ENCODE results near the gene TOM1L1. TPM values are rescaled to one million over a fixed set of nuclear protein-coding genes. Genes with fewer than 3 reads are reported as not detected.
"Not testable (repeated sequence)": the region's sequence is repeated elsewhere in the genome, so short reads cannot be mapped to it uniquely, and the experiment has no call there.

Gene TOM1L1, protein sequence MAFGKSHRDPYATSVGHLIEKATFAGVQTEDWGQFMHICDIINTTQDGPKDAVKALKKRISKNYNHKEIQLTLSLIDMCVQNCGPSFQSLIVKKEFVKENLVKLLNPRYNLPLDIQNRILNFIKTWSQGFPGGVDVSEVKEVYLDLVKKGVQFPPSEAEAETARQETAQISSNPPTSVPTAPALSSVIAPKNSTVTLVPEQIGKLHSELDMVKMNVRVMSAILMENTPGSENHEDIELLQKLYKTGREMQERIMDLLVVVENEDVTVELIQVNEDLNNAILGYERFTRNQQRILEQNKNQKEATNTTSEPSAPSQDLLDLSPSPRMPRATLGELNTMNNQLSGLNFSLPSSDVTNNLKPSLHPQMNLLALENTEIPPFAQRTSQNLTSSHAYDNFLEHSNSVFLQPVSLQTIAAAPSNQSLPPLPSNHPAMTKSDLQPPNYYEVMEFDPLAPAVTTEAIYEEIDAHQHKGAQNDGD
- total RNA-seq = 0.13 TPM in 1 of 2 replicates, not detected in the other

DNA sequence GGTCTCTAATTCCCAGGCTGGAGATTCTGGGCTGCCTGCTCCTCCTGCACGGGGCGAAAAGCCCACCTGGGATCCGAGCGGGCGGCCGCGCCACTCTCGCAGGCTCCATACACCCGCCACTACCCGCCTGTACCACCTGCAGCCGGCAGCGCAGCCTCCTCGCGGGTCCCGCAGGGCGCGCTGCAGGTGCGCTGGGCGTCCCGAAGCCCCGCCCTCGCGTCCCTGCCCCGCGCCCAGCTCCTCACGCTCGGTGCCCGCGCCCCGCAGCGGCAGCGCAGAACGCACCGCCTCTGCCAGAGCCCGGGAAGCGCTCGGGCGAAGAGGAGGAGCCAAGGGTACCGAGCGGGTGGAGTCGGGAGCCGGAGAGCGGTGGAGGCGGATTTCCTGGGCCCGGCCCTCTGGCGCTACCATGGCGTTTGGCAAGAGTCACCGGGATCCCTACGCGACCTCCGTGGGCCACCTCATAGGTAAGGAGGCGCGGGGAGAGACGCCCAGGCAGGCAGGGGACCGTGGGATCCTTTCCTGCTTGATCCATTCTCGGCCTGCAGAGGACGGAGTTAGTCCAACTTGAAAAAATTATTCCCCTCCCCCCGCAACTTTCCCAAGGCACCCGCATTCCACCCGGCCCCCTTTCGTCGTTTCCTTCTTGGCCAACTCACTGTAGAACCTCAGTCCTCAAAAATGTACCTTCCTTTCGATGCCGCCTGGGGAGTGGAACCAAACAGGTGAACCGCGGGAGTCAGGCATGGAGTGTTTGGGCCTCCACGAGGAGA, at the start of gene TOM1L1:
Gene TOM1L1, plus strand, starts transcription at position 396 of the 773 bp plus-strand sequence. Its CDS starts 14 bp downstream, at position 410.
- DNase-seq (ENCODE audit: low read depth in 2 of 2) = peak in 1 of 2 donors; percentile 1

DNA sequence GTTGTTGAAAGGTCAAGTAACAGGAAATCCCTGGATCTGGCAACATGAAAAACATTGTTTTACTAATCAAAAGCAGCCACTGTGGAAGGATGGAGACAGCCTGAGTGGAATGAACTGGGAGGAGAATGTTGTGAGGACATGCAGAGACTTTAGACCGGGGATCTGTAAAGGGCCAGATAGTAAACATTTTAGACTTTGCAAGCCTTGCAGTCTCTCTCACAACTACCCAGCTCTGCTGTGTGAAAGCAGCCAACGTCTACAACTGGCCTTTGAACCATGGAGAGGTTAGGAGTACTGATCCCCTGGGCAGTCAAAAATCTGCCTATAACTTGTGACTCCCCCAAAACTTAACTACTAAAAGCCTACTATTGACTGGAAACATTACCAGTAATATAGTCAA, 41.5 kb upstream of the TOM1L1 start:
- no peak for DNase-seq (ENCODE audit: low read depth in 2 of 2)

DNA sequence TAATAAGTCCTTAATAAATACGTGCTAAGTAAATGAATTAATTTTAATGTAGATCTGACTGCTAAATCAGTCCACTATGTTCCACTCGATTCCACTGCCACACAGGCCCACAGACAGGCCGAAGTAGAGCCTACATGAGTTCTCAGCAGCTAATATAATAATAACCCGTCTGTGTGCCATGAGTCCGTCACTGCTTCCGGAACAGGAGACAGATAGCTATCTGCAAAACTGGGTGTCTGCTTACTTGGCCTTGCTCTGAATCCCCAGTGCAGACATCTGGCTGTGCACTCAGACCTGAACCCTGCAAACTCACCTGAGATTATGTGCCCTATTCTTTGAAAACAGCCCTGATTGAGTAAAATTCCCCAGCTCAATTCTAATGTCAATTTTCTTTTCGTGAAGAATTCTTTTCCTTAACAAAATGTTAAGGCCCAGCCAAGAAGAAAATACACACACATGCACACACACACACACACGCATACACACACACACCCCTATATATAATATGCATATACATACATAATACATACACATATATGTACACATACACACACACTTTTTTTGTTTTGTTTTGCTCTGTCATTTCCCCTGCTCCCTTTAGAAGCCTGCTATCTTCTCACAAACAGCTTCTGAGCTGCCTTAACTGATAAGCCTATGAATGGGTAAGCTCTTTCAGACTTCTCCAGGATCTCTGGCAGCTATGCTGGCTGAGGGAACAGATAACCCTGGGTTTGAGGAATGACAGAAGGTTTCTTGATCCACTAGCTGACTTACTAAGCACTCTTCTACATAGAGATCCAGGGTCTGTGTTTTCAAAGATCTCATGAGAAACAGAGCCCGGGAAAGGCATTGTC, 39.8 kb upstream of the TOM1L1 start:
- DNase-seq (ENCODE audit: low read depth in 2 of 2) = no peak

DNA sequence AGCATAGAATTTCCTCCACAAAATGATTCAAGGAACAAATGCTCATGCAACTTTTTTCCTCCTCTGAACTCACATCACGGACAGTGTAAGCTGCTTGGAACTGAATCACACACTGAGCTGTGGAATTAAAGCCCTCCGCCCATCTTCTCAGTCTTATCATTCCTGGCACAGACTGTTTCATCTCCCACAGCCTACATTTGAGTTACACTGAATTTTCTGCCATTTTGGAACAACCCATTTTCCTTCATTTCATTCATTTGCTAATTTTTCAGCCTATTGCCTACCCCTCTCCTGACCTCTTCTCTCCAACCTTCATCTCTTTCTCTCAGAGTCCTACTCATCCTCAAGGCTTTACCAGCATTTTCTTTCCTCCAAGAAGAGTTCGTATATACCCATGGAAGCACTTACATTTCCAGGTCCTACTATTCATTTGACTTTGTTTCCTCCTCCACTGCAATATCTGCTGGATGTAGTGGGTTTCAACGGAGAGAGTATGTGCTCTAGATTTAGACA, 39.1 kb upstream of the TOM1L1 start:
- no peak for DNase-seq (ENCODE audit: low read depth in 2 of 2)

DNA sequence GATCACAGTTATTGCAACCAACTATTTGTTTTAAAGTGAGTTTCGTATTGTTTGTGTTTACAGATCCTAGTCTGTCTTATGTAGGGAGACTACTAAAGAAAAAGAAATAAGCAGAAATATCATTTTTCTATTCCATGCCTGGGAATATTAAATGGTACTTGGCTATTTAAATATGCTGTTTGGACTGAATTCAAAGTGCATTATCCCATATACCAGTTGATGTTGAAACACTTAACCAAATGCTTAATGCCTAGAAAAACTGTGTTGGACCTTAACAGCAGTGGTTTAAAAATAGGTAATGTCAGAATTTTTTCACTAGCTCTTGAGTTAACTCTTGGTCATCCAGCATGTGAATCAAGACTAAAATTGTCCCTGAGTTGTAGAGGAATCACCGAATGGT, 37.5 kb upstream of the TOM1L1 start:
- DNase-seq (ENCODE audit: low read depth in 2 of 2) = no peak

DNA sequence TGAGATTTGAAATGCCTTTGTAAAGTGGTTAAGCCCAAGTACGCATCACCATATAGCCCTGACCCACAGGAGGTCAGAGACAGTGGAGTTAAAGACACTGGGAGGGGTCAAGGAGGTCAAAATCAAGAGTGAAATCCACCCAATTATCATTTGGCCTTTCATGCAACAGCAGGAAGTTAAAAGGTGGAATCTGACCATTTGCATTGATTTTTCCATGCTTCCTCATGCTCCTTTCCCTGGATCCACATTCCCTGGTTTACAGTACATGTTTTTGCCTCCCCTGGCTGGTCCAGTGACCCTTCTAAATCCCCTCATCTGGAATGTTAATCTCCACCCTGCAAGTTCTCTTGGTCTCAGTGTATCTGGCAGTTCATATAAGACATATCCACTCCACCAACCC, 36.6 kb upstream of the TOM1L1 start:
- no peak for DNase-seq (ENCODE audit: low read depth in 2 of 2)

DNA sequence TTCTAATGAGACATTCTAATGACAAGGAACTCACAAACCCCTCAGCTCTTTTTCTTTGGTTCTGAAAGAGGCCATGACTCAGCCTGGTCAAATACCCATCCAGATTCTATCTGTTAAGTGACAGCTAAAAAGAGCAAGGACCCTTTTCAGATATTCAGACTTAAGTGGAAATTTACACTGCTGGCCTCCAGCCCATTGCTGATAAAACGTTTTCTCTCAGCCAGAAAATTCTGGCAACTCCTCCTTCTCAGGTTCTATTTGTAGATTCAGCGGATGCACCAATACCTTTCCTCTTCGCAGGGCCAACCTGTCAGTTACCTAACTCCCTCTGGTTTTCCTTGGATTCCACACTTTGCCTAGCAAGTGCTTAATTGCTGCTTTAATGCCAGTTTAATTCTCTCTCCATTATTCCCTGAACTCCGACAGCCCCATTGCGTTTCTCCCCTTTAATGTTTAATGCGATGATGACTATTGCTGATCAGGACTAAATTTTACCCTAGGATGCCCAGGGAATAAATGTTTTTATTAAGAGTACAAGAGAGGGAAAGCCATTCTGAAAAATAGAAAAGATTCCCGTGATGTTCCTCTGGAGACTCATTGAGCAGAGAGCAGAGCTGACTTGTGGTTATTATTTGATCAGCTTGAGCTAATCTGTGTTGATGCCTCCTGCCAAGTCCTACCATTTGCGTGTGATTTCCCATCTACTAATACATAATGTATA, 35.9 kb upstream of the TOM1L1 start:
- no peak for DNase-seq (ENCODE audit: low read depth in 2 of 2)

DNA sequence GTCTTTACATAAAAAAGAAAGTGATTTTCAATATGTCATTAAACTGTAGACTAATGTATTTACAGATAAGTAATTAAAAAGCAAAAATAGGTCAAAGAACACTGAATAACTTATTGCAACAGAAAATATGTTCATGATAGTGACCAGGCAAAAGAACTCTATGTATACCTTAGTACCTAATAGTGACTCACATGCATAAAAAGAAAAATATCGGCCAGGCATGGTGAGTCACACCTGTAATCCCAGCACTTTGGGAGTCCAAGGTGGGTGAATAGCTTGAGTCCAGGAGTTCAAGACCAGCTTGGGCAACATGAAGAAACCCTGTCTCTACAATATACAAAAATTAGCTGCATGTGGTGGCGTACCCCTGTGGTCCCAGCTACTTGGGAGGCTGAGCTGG, 33.0 kb upstream of the TOM1L1 start:
- DNase-seq (ENCODE audit: low read depth in 2 of 2) = no peak

DNA sequence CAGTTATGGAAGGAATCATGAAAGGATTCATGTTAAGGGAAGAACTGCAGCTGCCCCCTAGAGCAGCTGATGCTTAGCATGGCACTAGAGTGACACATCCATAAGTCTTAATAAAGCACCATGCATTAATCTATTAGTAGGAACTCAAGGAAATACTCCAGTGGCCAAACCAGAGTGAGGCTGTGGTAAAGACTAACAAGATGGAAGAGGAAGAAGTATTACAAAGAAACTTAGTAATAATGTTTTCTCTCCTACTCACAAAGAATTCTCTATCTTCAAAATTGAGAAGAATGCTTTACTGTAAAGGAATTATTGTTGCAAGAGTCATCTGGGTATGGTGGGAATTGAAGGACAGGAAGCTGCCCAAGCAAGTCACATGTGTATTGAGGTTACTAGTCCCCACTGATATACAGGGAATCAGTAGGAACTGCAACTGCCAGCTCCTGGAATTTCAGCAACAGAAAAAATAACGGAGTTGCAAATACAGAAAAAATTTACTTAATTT, 29.9 kb upstream of the TOM1L1 start:
- DNase-seq (ENCODE audit: low read depth in 2 of 2) = no peak

DNA sequence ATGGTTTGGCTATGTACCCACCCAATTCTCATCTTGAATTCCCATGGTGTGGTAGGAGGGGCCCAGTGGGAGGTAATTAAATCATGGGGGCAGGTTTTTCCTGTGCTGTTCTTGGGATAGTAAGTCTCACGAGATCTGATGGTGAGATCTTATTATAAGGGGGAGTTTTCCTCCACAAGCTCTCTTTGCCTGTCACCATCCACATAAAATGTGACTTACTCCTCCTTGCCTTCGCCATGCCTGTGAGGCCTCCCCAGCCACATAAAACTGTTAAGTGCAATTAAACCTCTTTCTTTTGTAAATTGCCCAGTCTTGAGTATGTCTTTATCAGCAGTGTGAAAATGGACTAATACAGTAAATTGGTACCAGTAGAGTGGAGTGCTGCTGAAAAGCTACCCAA, 24.7 kb upstream of the TOM1L1 start:
- not testable (repeated sequence) for DNase-seq (ENCODE audit: low read depth in 2 of 2)

DNA sequence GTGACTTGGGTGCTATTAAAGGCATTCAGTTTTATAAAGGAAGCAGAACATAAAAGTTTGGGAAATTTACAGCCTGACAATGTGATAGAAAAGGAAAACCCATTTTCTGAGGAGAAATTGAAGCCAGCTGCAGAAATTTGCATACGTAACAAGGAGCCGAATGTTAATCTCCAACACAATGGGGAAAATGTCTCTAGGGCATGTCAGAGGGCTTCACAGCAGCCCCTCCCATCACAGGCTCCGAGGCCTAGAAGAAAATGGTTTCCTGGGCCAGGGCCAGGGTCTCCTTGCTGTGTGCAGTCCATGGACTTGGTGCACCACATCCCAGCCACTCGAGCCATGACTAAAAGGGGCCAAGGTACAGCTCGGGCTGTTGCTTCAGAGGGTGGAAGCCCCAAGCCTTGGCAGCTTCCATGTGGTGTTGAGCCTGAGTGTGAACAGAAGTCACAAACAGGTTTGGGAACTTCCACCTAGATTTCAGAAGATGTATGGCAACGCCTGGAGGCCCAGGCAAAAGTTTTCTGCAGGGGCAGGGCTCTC, 23.9 kb upstream of the TOM1L1 start:
- DNase-seq (ENCODE audit: low read depth in 2 of 2) = no peak

DNA sequence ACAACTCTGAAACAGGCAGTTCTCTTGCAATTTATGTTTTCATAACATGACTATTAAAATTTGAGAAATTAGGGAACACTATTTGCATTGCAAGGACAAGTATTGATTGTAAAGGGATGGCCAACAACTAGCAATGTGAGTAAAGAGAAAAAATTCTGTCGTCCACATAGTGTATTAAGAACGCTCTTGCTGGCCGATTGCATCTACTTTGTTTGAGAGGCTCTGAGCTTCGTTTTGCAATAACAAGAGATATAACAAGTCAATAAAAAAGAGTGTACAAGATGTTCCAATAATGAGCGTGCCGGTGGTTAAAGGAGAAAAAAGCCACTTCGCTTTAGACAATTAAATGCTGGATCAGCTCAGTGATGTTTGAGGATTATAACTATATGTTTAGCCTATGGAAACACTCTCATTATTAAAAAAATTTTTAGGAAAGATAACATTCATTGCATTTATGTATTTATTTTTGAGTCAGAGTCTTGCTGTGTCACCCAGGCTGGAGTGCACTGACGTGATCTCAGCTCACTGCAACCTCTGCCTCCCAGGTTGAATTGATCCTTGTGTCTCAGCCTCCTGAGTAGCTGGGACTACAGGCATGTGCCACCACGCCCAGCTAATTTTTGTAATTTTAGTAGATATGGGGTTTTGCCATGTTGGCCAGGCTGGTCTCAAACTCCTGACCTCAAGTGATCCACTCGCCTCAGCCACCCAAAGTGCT, 19.2 kb upstream of the TOM1L1 start:
- no peak for DNase-seq (ENCODE audit: low read depth in 2 of 2)

DNA sequence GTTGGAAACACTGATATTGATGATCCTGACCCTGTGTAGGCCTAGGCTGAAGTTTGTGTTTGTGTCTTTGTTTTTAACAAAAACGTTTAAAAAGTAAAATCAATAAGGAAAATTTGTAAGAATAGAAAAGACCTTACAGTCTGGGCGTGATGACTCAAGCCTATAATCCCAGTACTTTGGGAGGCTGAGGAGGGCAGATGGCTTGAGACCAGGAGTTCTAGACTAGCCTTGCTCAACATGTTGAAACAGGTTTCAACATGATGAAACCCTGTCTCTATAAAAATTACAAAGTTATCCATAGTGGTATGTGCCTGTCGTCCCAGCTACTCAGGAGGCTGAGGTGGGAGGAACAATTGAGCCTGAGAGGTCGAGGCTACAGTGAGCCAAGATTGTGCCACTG, 18.3 kb upstream of the TOM1L1 start:
- no peak for DNase-seq (ENCODE audit: low read depth in 2 of 2)

DNA sequence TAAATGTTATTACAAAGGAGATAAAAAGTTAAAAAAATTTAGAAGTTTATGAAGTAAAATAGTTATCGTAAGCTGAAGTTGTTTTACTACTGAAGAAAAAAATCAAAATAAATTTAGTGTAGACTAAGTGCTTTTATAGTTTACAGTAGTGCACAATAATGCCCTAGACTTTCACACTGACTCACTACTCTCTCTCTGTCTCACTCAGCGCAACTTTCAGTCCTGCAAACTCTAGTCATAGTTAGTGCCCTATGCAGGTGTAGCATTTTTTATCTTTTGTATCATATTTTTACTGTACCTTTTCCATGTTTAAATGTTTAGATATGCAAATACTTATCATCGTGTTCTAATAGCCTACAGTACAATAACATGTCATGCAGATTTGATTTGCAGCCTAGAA, 17.7 kb upstream of the TOM1L1 start:
- no peak for DNase-seq (ENCODE audit: low read depth in 2 of 2)

DNA sequence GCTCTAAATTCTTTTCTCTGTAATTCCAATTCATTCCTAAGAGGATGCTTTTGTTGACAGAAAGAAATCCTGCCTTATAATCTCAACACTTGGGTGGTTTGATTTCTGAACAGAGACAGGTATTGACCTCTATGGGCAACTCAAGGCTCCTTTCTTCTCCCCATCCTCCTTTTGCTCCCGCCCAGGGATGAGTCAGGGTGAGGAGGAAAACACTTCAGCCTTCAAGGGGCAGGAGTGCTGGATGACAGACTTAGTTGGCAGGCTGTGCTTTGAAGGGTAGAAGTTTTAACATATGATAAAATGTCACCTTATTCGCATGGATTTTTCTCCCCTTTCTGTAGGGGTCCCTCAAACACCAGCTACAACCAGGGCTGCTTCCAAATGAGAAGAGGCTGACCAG, 16.7 kb upstream of the TOM1L1 start:
- DNase-seq (ENCODE audit: low read depth in 2 of 2) = no peak

DNA sequence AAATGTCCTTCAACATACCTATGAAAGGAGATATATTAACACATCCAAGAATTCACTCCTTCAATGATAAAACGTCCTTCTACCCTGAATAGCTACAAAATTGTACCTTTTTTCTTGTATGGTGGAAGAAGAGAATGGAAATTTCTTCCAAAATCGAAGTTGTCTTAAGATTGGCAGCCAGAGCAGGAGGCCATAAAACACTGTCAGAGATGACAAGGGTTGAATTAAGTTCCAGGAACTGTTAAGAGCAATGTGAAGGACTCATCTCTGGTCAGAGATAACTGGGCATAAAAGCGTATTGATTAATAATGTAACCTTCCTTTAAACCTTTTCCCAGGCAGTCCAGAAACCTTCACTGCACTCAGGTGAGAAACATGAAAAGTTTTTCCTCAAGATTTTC, 12.9 kb upstream of the TOM1L1 start:
- DNase-seq (ENCODE audit: low read depth in 2 of 2) = no peak

DNA sequence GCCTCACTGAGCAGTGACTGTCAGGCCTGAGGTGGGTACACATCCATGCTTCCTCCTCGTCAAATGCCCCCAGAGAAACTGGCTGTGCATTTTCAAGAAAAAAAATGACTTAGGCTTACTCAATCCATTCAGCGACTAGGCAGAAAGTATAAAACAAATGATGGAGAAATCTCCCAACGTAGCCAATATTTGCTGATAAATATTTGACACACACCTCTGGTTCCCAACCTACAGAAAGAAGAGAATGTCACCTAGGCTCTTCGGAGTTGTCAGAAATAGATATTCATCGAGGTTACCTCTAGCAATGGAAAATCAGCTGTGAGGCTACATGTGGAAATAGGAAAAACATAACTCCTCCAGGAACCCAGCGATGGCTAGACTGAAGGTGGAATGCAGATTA, 12.4 kb upstream of the TOM1L1 start:
- no peak for DNase-seq (ENCODE audit: low read depth in 2 of 2)

DNA sequence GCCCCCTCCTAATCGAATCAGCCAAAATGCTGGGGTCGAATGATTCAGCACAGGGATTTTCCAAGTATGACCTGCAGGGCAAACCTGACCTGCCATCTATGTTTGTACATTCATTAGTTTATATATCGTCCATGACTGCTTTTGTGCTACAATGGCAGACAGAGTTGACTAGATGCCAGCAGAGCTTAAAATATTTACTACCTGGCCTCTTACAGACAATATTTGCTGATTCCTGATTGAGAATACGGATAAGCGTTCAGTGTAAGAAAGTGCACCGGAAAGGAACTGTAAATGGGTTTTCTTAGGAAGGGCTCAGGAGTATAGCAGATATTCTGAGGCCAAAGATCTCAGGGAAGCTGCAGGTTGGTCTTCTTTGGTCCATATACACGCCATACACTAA, 11.7 kb upstream of the TOM1L1 start:
- no peak for DNase-seq (ENCODE audit: low read depth in 2 of 2)

DNA sequence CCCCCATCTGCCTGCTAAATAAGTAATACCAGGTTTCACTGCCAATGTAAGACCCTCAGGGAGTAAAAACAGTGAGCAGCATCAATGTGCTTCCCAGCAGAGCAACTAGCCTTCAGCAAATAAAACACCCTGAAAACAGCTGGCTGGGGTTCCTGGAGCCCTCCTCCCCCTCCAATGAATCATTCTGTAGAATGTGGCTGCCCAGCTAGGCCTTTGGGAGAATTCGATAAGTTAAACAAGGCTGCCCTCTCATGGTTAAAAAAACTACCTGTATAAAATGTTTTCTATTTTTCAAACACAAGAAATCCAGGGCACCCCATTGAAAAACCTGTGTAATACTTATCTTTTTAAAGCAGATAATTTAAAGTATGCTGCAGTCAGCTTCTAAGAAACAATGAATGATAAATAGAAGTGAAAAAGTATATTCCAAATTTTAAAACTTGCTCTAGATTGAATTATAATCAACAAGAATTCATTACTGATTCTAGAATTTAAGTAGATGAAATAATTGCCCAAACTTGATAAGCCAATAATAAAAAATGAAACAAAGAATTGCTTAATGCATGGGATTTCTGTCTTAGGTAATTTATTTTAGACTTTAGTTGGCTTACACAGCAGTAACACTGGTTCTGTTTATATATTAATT, 9.4 kb upstream of the TOM1L1 start:
- peak; percentile 6 to 47 for DNase-seq (ENCODE audit: low read depth in 2 of 2)
